Dedifferentiated amniotic fluid mesenchymal stem cell (primary cell): ENCODE data around the gene IER5L.
A peak's percentile ranks its signal among the peaks of the same experiment; 100 is the strongest.
"Not testable (repeated sequence)": the region's sequence is repeated elsewhere in the genome, so short reads cannot be mapped to it uniquely, and the experiment has no call there.

Experiments used
- DNase-seq: peaks from one replicate; pipeline ENCODE4 v3.0.0-alpha.2; 2016; ENCODE audit errors: extremely low spot score

Gene IER5L

DNA sequence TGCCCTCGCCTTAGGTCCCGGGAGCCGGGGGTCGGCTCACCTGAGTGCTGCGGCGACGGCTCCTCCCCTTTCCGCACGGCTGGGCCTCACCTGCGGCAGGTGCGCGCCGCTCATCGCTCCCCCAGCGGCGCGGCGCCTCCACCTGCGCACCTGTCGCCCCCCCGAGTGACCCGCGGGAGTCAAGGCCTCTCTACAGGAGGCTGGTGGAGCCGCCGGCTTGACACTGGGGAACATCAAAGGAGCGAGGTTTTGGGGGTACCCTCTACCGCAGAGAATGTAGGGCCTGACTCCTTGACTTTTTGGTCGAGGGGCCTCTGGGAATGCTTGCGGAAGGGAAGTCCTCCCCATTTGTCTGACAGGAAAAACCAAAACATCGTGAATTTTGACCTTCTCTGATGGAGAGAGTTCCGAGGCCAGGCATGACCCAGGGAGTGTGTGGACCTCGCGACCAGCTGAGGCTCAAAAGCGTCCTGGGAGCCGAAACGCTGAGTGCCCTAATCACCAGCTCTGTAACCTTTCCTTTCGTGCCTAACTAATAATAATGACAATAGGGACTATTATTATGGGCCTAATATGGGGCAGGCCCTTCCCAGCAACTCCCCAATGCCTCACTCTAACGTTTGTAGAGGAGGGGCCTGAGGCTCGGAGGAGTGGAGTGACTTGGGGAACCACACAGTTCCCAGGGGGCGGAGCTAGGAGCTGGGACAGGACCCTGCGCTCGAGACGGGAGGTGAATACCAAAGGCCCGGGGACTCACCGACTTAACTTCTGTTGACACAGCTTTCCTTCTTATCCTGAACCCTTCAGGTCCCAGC, 714 bp upstream of the IER5L start:
- DNase-seq: no peak

GRCh38 chr9:129177443-129177790, 644 bp downstream of the IER5L start:
- no peak for DNase-seq

DNA sequence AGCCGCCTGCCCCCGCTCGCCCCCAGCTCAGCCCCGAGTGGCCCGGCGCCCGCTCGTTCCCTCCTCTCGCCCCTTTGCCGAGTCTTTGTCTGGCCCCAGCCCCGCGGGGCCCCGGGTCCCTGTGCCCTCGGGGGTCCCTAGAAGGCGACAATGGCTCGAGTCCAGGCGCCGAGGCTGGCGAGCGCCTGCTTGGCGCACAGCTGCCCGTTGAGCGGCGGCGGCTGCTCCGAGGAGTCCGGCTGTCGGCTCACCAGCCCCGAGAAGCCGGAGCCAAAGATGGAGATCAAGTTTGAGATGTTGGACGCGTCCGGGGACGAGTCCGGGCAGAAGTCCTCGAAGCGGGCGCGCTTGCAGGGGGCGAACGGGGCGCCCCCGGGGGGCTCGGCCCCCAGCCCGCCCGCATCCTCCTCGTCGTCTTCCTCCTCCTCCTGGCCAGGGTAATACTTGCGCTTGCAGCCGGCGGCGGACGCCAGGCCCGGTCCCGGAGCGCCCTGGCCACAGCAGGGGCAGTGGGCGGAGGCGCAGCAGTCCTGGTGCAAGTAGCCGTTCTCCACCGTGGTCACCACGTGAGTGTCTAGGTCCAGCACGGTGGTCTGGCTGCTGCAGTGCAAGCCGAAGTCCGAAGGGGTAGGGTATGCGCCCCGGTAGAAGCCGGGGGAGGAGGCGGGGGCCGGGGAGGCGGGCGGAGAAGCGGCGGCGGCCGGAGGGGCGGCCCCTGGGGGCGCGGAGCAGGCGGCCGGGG, 1.2 kb downstream of the IER5L start:
- DNase-seq: no peak

GRCh38 chr9:129175825-129176633, 2.0 kb downstream of the IER5L start:
- peak; percentile 84 for DNase-seq

DNA sequence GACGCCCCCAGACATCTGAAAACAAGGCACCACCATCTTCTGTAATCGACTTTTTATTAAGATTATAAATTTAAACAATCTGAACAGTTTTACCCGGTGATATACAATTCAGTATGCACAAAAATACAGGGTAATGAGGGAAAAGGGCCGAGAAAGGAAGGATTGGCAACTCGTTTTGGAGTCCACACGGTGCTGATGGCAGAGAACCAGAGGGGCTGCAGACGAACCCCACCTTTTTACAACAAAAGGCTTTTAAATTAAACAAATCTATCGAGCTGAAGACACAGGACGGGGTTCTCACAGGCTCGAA, 2.6 kb downstream of the IER5L start:
- no peak for DNase-seq

DNA sequence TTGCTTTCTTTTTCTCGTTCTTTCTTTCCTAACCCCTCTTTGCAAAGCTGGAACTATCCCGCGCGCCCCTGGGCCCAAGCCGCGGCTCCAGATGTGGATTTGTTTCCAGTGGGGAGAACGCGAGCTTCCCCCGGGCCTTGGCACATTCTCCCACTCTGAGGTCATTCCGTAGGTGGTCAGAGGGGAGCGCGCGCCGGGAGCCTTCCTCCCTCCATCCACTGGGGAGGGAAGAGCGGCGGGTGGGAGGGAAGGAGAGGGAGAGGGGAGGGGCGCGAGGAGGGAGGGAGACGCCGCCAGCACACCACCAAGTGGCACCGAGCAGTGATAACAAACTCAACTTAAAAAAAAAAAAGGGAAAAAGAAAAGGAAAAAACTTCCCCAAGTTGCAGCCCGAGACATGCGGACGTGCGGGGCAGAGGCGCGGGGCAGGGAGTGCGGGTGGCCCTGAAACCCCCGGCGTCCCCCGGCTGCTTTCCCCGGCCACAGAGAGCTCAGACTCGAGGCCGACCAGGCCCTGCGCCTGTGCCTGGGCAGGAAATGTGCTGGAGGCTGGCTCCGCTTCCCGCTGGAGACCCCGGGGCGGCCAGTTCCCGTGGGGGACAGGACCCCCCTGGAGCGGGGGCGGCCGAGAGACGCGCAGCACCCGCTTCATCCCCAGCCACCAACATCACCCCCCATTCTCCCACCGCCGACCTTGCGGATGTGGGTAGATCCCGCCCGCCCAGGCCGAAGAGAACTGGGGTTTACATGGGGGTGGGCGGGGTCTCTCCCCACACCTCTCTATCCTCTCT, 3.1 kb downstream of the IER5L start:
- DNase-seq: peak; percentile 84

GRCh38 chr9:129174102-129174723, 3.8 kb downstream of the IER5L start:
- DNase-seq: peak; percentile 93

DNA sequence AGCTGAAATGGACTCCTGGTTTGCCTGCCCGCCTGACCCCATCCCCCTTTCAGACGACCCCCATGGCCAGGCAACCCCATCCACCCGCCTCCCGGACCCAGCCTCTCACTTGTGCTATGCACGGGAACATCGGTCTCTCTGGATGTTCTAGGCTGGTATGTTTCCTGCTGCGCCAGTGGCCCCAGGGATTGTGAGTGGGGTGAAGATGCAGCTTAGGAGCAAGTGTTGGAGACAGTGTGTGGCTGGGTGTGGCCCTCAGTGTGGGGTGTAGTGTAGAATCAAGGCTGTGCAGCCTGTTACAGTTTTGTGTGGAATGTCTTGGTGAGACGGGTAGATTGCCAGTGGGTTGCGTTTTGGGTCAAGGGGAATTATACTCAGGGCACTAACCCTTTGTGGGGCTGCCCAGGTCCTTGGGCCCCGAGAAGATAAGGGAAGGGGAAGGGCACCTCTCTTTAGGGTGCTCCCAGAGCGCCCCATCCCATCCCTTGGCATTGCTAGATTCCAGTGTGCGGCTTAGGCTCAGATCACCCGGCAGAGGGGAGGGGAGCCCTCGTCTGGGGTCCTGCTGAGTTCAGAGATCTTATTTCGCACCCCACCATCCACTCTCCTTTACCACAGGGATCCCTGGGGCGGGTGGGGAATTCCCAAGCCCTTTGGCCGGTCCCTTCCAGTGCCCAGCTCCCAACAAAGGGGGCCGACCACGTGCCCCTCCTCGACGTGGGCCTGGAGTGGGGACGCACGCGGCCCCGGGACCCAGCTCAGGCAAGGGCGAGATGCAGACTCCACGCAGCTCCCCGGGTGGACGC, 4.6 kb downstream of the IER5L start:
- no peak for DNase-seq

- DNase-seq: no peak
Measured at GRCh38 chr9:129172816-129173215, 5.2 kb downstream of the IER5L start.

DNA sequence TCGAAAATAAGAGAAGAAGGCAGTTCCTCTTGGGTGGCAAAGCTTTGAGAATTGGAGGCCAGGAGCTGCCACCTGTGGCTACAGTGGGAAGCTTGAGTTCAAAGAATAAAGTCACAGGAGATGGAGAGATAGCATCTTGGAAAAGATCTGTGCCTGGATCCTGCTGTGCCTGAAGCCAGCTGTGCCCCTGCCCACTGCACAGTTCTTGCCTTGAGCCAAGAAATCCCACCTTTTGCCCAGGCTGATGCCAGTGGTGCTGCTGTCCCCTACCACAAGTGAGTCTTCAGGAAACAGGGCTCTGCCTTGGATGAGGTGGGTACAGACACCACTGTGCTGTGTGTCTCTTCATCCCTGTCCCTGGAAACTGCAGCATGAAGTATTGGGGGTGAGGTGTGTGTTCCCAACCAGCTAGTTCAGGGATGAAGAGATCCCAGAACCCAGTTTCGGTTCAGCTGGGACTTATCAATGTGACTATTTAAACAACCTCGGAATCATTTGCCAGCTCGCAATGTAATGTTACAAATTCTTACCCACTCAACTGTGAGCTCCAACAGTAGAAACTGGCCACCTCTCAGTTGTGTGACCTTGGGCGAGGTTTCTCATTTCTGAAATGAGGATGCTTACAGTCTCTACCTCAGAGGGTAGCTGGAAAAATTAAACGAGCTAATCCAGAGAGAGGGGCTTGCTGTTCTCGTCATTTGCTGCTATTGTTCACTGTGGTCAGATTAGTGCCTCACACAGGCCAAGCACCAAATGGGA, 5.9 kb downstream of the IER5L start:
- DNase-seq: no peak

- DNase-seq: no peak
Measured at GRCh38 chr9:129170229-129170628, 7.8 kb downstream of the IER5L start.

- DNase-seq: peak; percentile 51
Measured at GRCh38 chr9:129166623-129167557, 11.2 kb downstream of the IER5L start.

GRCh38 chr9:129165198-129165597, 12.9 kb downstream of the IER5L start:
- DNase-seq: no peak

- no peak for DNase-seq
Measured at GRCh38 chr9:129164246-129164930, 13.7 kb downstream of the IER5L start.

DNA sequence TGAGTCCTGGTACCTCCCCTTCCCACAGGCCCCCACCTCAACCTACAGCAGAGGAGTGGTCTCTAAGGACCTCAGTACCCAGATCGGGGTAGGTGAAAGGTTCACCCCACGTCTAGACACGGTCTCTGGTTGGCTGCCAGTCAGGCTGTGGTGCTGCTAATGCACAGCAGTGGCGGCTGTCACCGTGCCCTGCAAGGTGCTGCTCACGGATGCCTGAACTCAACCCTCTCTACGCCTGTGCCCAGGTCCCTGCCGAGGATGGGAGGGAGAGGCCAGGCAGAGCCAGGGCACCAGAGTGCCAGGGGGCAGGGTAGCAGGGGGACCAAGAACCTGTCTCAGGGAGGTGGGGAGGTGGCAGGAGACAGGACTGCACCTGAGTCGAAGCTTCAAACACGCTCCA, 14.3 kb downstream of the IER5L start:
- no peak for DNase-seq

DNA sequence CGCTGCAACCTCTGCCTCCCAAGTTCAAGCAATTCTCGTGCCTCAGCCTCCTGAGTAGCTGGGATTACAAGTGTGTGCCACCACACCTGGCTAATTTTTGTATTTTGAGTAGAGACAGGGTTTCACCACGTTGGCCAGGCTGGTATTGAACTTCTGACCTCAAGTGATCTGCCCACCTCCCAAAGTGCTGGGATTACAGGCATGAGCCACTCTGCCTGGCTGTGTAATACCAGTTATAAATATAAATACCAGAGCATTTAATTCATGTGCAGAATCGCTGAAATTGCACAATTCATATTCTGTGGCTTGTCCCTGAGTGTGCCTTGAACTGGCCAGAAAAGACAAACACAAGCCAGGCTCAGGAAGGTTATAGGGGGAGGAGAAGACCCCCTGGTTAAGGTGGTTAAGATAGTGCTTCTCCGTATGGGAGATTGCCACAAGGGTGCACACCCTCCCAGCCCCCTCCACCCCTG, 14.8 kb downstream of the IER5L start:
- not testable (repeated sequence) for DNase-seq

DNA sequence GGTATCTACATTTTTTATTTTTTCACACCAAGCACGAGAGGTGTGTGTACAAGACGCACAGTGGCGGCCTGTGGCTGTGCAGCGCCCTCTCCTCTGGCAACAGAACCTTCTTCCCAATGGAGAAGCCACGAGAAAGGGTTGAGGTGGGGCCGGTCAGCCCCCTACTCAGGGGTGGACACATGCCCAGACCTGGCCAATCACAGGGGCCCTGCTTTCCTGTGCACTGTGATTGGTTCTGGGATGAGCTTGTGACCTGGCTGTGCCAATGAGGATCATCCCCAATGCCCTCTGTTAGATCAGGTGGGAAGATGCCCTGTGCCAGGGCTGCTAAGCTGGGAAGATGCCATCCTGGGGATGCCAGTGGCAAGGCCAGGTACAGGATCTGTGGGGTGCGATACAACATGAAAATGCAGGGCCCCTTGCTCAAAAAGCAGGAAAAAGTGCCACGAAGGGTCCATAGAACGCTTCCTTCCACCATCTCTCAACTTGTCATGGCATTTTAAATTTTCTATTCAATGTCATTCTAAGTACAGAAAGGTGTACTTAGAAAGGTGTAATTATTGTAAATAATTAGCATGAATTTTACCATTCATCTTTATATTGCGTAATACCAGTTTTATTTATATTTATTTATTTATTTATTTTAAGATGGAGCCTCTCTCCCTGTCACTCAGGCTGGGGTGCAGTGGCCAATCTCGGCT, 15.4 kb downstream of the IER5L start:
- DNase-seq: no peak

DNA sequence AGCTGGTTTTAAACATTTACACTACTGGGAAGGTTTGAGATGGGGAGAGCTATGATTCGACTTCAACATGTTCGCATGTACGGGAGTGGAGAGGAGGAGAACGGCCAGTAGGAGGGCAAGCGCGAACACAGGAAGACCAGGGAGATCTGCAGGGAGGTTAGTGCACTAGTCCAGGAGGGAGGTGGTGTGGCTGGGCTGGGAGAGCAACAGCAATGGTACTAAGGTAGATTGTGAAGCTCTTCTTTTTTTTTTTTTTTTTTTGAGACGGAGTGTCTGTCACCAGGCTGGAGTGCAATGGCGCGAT, 16.6 kb downstream of the IER5L start:
- no peak for DNase-seq
